HL-60 (cell line): ENCODE measurements around the gene SMR3B.

ENCODE experiments used
- CTCF ChIP-seq: IDR thresholded peaks from one replicate; pipeline ENCODE4 v1.5.1; 2011; ENCODE audit warnings: low read length, control low read depth, inconsistent platforms; ENCODE audit not compliant: insufficient read depth
- GABPA ChIP-seq: IDR thresholded peaks from 2 replicates; pipeline ENCODE4 v1.6.1; 2012; ENCODE audit warnings: low read depth
- TF ChIP-seq, protein P1 (sequence below): IDR thresholded peaks from 2 replicates; pipeline ENCODE4 v1.6.1; 2012; ENCODE audit warnings: low read depth; ENCODE audit not compliant: insufficient replicate concordance

GRCh38 chr4:70371987-70372386 is 10.9 kb upstream of the SMR3B start:
- TF ChIP-seq GABPA (no peak), CTCF (no peak)
- TF ChIP-seq, protein P1, sequence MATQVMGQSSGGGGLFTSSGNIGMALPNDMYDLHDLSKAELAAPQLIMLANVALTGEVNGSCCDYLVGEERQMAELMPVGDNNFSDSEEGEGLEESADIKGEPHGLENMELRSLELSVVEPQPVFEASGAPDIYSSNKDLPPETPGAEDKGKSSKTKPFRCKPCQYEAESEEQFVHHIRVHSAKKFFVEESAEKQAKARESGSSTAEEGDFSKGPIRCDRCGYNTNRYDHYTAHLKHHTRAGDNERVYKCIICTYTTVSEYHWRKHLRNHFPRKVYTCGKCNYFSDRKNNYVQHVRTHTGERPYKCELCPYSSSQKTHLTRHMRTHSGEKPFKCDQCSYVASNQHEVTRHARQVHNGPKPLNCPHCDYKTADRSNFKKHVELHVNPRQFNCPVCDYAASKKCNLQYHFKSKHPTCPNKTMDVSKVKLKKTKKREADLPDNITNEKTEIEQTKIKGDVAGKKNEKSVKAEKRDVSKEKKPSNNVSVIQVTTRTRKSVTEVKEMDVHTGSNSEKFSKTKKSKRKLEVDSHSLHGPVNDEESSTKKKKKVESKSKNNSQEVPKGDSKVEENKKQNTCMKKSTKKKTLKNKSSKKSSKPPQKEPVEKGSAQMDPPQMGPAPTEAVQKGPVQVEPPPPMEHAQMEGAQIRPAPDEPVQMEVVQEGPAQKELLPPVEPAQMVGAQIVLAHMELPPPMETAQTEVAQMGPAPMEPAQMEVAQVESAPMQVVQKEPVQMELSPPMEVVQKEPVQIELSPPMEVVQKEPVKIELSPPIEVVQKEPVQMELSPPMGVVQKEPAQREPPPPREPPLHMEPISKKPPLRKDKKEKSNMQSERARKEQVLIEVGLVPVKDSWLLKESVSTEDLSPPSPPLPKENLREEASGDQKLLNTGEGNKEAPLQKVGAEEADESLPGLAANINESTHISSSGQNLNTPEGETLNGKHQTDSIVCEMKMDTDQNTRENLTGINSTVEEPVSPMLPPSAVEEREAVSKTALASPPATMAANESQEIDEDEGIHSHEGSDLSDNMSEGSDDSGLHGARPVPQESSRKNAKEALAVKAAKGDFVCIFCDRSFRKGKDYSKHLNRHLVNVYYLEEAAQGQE, result no peak
